GM12878 (cell line): ENCODE measurements around the gene SLC2A4. TPM values are rescaled to one million over a fixed set of nuclear protein-coding genes. Genes with fewer than 3 reads are reported as not detected.

Experiments used
- BRCA1 ChIP-seq: IDR thresholded peaks from 2 replicates; pipeline ENCODE4 v1.6.1; 2011; ENCODE audit warnings: low read depth, low read length, improper control_type of control experiment
- EGR1 ChIP-seq, 2 experiments: IDR thresholded peaks; 1 replicate in 1 of 2; 2 replicates in 1 of 2; pipeline ENCODE4 v1.6.1; 2011 to 2012; ENCODE audit warnings: low read depth in 2 of 2, low read length in 2 of 2, borderline replicate concordance in 1 of 2, mild to moderate bottlenecking in 1 of 2, moderate library complexity in 1 of 2
- HDAC2 ChIP-seq: fragments of 200-600 bp; sonication (generic); IDR thresholded peaks from 2 replicates; pipeline ENCODE4 v1.6.1; 2017
- MXI1 ChIP-seq: fragments of 150-350 bp; IDR thresholded peaks from 2 replicates; pipeline ENCODE4 v1.6.1; 2011; ENCODE audit warnings: low read depth, mild to moderate bottlenecking, inconsistent platforms, low read length, improper control_type of control experiment
- RBBP5 ChIP-seq: fragments of 200-600 bp; sonication (generic); conservative IDR thresholded peaks from 2 replicates; pipeline ENCODE4 v1.6.1; 2016
- SMAD5 ChIP-seq: IDR thresholded peaks from 2 replicates; pipeline ENCODE4 v1.6.1; 2016; ENCODE audit warnings: antibody characterized with exemption, low read depth
- SMARCA5 ChIP-seq: fragments of 450-650 bp; IDR thresholded peaks from 2 replicates; pipeline ENCODE4 v1.6.1; 2017; ENCODE audit warnings: mild to moderate bottlenecking
- SPI1 ChIP-seq: IDR thresholded peaks from 2 replicates; pipeline ENCODE4 v1.6.1; 2011; ENCODE audit warnings: low read depth, mild to moderate bottlenecking, low read length, moderate library complexity, borderline replicate concordance; ENCODE audit not compliant: insufficient read depth
- WRNIP1 ChIP-seq: IDR thresholded peaks from 2 replicates; pipeline ENCODE4 v1.6.1; 2011; ENCODE audit warnings: low read depth, low read length, improper control_type of control experiment, borderline replicate concordance
- ZNF207 ChIP-seq: fragments of 450-650 bp; IDR thresholded peaks from 2 replicates; pipeline ENCODE4 v1.6.1; 2014; ENCODE audit warnings: antibody characterized with exemption, mild to moderate bottlenecking, borderline replicate concordance
- polyA plus RNA-seq, 11 experiments: library from polyadenylated mRNA; depleted of rRNA in 4 of 11; unstranded in 6 of 11; stranded (reverse) in 5 of 11; fragments of >200 nt; fragmentation: Nextera tagmentation in 4 of 11; fragmentation: Illumina TruSeq in 1 of 11; extraction: Ambion mirVana in 4 of 11; extraction: Trizol in 1 of 11; gene quantifications; 1 replicate in 1 of 11; 2 replicates in 10 of 11; pipeline versions ENCODE4 v1.2.1 to v1.2.3, GENCODE V29; 2011 to 2016; ENCODE audit warnings: inconsistent platforms in 2 of 11, missing spikeins in 2 of 11, low read depth in 1 of 11
- total RNA-seq, 4 experiments: library from RNA; depleted of rRNA in 3 of 4; stranded (reverse); fragments of >200 nt in 3 of 4; fragmentation: Illumina TruSeq in 1 of 4; extraction: Trizol in 1 of 4; gene quantifications; 2 replicates each; pipeline versions ENCODE4 v1.2.1 to v1.2.3, GENCODE V29; 2013 to 2021
- TF ChIP-seq, protein P1 (sequence below): fragments of 450-650 bp; IDR thresholded peaks from 2 replicates; pipeline ENCODE4 v1.6.1; 2017; ENCODE audit warnings: mild to moderate bottlenecking, low read depth, inconsistent platforms; ENCODE audit not compliant: poor library complexity, severe bottlenecking
- TF ChIP-seq, protein P2 (sequence below): fragments of 450-650 bp; IDR thresholded peaks from 2 replicates; pipeline ENCODE4 v1.6.1; 2014; ENCODE audit warnings: mild to moderate bottlenecking
- TF ChIP-seq, protein P3 (sequence below): fragments of 450-650 bp; IDR thresholded peaks from 2 replicates; pipeline ENCODE4 v1.6.1; 2017; ENCODE audit warnings: antibody characterized with exemption, mild to moderate bottlenecking, moderate library complexity
- TF ChIP-seq, protein P4 (sequence below): fragments of 450-650 bp; formaldehyde crosslinking; IDR thresholded peaks from 2 replicates; pipeline ENCODE4 v1.4.0; 2020; ENCODE audit warnings: mild to moderate bottlenecking, moderate library complexity
- TF ChIP-seq, protein P5 (sequence below): IDR thresholded peaks from 2 replicates; pipeline ENCODE4 v1.6.1; 2011; ENCODE audit warnings: borderline replicate concordance, low read depth, mild to moderate bottlenecking, moderate library complexity, mixed read lengths, low read length; ENCODE audit not compliant: insufficient read depth; ENCODE audit errors: extremely low read length

SLC2A4 gene
- total and polyA plus RNA-seq, 10 of the 15 experiments (the other 5 are each of a cell fraction or from before 2014, with no cell fraction given) = 0.03 to 0.23 (median 0.04) TPM; not detected in 4

DNA sequence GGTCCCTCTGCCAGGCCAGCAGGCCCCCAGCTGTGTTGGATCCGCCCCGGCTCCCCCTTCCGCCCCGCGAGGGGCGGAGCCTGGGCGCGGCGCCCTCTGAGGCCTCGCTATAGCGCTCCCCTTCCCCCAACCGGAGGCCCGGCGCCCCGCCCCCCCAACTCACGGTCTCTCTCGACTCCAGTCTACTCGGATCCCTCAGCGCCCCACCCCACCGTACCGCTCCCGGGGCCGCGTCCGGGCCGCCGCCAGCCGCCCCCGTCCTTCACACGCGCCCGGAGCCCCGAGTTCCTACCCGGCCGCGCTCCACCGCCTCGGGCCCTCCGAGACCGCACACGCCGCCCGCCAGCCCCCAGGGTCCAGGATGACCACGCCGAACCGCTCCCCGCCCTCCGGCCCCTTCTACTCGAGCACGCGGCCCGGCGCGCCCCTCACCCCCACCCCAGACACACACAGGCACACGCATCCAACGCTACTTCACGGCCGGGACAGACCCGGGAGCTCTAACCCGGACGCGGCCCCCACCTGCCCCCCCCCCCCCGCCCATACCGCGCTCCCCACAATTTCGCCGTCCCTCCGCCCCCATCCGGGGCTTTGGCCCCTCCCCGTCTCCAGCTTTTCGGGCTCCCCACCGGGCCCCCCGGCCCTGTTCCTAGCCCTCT is 43.6 kb upstream of the SLC2A4 start (continued):
- TF ChIP-seq, protein P1, sequence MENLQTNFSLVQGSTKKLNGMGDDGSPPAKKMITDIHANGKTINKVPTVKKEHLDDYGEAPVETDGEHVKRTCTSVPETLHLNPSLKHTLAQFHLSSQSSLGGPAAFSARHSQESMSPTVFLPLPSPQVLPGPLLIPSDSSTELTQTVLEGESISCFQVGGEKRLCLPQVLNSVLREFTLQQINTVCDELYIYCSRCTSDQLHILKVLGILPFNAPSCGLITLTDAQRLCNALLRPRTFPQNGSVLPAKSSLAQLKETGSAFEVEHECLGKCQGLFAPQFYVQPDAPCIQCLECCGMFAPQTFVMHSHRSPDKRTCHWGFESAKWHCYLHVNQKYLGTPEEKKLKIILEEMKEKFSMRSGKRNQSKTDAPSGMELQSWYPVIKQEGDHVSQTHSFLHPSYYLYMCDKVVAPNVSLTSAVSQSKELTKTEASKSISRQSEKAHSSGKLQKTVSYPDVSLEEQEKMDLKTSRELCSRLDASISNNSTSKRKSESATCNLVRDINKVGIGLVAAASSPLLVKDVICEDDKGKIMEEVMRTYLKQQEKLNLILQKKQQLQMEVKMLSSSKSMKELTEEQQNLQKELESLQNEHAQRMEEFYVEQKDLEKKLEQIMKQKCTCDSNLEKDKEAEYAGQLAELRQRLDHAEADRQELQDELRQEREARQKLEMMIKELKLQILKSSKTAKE = no peak
- TF ChIP-seq, protein P2, sequence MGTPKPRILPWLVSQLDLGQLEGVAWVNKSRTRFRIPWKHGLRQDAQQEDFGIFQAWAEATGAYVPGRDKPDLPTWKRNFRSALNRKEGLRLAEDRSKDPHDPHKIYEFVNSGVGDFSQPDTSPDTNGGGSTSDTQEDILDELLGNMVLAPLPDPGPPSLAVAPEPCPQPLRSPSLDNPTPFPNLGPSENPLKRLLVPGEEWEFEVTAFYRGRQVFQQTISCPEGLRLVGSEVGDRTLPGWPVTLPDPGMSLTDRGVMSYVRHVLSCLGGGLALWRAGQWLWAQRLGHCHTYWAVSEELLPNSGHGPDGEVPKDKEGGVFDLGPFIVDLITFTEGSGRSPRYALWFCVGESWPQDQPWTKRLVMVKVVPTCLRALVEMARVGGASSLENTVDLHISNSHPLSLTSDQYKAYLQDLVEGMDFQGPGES = no peak
- TF ChIP-seq HDAC2 (no peak), MXI1 (no peak), SPI1 (no peak), RBBP5 (no peak), EGR1 (IDR thresholded peaks at IDR 0.05; ENCODE audit: borderline replicate concordance in 1 of 2, low read depth in 2 of 2, low read length in 2 of 2) (no peak; a peak in 1 of 3 replicates), SMAD5 (no peak), SMARCA5 (0 out of 2 replicates have a peak, but pooled peaks have one; percentile 48), ZNF207 (no peak), WRNIP1 (no peak), BRCA1 (no peak)
- TF ChIP-seq, protein P3, sequence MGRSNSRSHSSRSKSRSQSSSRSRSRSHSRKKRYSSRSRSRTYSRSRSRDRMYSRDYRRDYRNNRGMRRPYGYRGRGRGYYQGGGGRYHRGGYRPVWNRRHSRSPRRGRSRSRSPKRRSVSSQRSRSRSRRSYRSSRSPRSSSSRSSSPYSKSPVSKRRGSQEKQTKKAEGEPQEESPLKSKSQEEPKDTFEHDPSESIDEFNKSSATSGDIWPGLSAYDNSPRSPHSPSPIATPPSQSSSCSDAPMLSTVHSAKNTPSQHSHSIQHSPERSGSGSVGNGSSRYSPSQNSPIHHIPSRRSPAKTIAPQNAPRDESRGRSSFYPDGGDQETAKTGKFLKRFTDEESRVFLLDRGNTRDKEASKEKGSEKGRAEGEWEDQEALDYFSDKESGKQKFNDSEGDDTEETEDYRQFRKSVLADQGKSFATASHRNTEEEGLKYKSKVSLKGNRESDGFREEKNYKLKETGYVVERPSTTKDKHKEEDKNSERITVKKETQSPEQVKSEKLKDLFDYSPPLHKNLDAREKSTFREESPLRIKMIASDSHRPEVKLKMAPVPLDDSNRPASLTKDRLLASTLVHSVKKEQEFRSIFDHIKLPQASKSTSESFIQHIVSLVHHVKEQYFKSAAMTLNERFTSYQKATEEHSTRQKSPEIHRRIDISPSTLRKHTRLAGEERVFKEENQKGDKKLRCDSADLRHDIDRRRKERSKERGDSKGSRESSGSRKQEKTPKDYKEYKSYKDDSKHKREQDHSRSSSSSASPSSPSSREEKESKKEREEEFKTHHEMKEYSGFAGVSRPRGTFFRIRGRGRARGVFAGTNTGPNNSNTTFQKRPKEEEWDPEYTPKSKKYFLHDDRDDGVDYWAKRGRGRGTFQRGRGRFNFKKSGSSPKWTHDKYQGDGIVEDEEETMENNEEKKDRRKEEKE = no peak
- TF ChIP-seq, protein P4, sequence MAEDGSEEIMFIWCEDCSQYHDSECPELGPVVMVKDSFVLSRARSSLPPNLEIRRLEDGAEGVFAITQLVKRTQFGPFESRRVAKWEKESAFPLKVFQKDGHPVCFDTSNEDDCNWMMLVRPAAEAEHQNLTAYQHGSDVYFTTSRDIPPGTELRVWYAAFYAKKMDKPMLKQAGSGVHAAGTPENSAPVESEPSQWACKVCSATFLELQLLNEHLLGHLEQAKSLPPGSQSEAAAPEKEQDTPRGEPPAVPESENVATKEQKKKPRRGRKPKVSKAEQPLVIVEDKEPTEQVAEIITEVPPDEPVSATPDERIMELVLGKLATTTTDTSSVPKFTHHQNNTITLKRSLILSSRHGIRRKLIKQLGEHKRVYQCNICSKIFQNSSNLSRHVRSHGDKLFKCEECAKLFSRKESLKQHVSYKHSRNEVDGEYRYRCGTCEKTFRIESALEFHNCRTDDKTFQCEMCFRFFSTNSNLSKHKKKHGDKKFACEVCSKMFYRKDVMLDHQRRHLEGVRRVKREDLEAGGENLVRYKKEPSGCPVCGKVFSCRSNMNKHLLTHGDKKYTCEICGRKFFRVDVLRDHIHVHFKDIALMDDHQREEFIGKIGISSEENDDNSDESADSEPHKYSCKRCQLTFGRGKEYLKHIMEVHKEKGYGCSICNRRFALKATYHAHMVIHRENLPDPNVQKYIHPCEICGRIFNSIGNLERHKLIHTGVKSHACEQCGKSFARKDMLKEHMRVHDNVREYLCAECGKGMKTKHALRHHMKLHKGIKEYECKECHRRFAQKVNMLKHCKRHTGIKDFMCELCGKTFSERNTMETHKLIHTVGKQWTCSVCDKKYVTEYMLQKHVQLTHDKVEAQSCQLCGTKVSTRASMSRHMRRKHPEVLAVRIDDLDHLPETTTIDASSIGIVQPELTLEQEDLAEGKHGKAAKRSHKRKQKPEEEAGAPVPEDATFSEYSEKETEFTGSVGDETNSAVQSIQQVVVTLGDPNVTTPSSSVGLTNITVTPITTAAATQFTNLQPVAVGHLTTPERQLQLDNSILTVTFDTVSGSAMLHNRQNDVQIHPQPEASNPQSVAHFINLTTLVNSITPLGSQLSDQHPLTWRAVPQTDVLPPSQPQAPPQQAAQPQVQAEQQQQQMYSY (CRISPR knock-in tag) = no peak
- TF ChIP-seq, protein P5, sequence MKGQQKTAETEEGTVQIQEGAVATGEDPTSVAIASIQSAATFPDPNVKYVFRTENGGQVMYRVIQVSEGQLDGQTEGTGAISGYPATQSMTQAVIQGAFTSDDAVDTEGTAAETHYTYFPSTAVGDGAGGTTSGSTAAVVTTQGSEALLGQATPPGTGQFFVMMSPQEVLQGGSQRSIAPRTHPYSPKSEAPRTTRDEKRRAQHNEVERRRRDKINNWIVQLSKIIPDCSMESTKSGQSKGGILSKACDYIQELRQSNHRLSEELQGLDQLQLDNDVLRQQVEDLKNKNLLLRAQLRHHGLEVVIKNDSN = no peak
